ENCODE results near the gene JMJD1C.

JMJD1C gene

DNA sequence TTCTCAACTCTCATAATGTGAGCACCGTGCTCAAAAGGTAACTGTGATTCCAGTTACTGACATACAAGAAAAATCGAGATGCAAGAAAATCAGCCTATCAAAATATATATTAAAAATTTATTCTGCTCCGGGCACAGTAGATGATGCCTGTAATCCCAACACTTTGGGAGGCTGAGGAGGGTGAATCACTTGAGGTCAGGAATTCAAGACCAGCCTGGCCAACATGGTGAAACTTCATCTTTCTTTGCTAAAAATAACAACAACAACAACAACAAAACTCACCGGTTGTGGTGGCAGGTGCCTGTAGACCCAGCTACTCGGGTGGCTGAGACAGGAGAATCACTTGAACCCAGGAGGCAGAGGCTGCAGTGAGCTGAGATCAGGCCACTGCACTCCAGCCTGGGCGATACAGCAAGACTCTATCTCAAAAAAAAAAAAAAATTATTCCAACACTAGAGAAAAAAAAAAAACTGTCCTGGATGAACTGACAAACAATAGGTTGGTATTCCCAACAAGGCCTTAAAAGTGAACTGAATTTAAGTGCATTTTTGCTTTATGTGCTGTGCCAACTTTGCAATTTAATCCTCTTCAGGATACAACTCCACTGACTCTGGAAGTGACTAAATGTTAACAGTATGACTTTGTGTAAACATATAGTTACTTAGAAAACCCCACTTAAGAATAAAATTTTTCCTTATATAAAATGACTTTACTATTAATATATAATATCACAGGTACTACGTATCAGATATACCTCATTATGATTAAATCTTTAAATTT is 51.1 kb downstream of the JMJD1C start:
- Histone ChIP-seq H3K9ac (ENCODE audit: low read length) (no peak overlapping the region), H3K4me3 (ENCODE audit: low read length) (no peak overlapping the region), H3K27me3 (replicated peaks; ENCODE audit: control insufficient read depth, insufficient read depth, low read length) (no peaks in the 10 kb centered on the region), H3K36me3 (ENCODE audit: control insufficient read depth, insufficient read depth, low read length, severe bottlenecking) (no peaks in the 10 kb centered on the region), H3K4me1 (ENCODE audit: control insufficient read depth, insufficient read depth, low read length) (peaks cover 40% of the 10 kb centered on the region), H3K9me3 (ENCODE audit: control insufficient read depth, low read length) (no peaks in the 10 kb centered on the region)
- peak; percentile 60 for DNase-seq (ENCODE audit: low read depth)

DNA sequence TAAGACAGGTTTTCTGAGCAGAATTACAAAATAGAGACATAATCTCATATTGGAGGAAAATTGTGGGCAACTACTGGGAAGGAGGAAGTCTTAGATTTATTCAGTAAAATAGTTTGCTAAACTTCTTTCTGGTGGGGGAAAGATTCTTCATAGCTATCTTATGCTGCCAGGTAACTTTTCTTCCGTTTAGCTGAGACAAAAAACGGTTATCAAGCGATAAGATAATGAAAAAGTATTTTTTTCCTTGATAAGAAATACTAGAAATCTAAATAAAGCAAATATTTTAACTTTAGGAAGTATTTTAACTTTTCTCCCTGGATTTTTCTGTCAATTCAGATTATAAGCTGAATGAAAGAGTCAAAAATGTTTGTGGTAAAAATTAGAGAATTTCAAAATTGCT is 52.3 kb downstream of the JMJD1C start:
- no peaks in the 10 kb centered on the region for H3K9me3 ChIP-seq (ENCODE audit: control insufficient read depth, low read length)
- no peak overlapping the region for H3K4me3 ChIP-seq (ENCODE audit: low read length)
- no peak for DNase-seq (ENCODE audit: low read depth)
- H3K27me3 ChIP-seq (replicated peaks; ENCODE audit: control insufficient read depth, insufficient read depth, low read length) = no peaks in the 10 kb centered on the region
- H3K36me3 ChIP-seq (ENCODE audit: control insufficient read depth, insufficient read depth, low read length, severe bottlenecking) = no peaks in the 10 kb centered on the region
- H3K9ac ChIP-seq (ENCODE audit: low read length) = no peak overlapping the region
- H3K4me1 ChIP-seq (ENCODE audit: control insufficient read depth, insufficient read depth, low read length) = peaks cover 47% of the 10 kb centered on the region

- no peak overlapping the region for H3K4me3 ChIP-seq (ENCODE audit: low read length)
- H3K36me3 ChIP-seq (ENCODE audit: control insufficient read depth, insufficient read depth, low read length, severe bottlenecking) = no peaks in the 10 kb centered on the region
- H3K9ac ChIP-seq (ENCODE audit: low read length) = peak overlapping the region; percentile 20
- DNase-seq (ENCODE audit: low read depth) = no peak
- H3K27me3 ChIP-seq (replicated peaks; ENCODE audit: control insufficient read depth, insufficient read depth, low read length) = no peaks in the 10 kb centered on the region
- peaks cover 47% of the 10 kb centered on the region for H3K4me1 ChIP-seq (ENCODE audit: control insufficient read depth, insufficient read depth, low read length)
- no peaks in the 10 kb centered on the region for H3K9me3 ChIP-seq (ENCODE audit: control insufficient read depth, low read length)
Observed at GRCh38 chr10:63412304-63412703, 53.5 kb downstream of the JMJD1C start.

- Histone ChIP-seq H3K4me3 (ENCODE audit: low read length) (no peak overlapping the region), H3K9me3 (ENCODE audit: control insufficient read depth, low read length) (no peaks in the 10 kb centered on the region), H3K9ac (ENCODE audit: low read length) (no peak overlapping the region), H3K36me3 (ENCODE audit: control insufficient read depth, insufficient read depth, low read length, severe bottlenecking) (no peaks in the 10 kb centered on the region), H3K27me3 (replicated peaks; ENCODE audit: control insufficient read depth, insufficient read depth, low read length) (no peaks in the 10 kb centered on the region), H3K4me1 (ENCODE audit: control insufficient read depth, insufficient read depth, low read length) (peaks cover 30% of the 10 kb centered on the region)
- no peak for DNase-seq (ENCODE audit: low read depth)
Observed at GRCh38 chr10:63410633-63411032, 55.1 kb downstream of the JMJD1C start.

DNA sequence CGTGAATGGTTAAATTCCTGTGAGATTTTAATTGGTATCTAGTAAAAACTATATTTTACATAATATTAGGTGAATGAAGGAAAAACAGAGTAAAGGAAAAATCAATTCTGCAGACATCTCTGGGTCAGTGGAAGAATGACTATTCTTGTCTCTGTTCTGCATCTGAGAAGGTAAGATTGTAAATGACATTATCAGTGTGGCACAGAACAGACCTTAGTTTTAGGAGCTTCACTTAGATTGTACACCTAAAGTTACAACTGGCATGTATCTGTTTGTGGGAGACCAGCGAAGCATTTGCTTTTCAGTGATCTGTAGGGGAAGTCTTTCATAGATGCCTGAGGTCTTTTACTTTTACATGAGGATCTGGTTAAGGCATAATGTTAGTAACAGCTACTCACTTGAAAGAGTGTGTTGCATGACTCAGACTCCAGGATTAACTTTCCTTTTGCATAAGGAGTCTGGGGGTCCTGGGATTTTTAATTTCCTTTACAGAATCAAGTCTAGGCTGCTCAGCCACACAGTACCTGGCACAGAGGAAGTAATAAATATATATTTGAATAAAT is 56.2 kb downstream of the JMJD1C start:
- H3K9me3 ChIP-seq (ENCODE audit: control insufficient read depth, low read length) = no peaks in the 10 kb centered on the region

DNA sequence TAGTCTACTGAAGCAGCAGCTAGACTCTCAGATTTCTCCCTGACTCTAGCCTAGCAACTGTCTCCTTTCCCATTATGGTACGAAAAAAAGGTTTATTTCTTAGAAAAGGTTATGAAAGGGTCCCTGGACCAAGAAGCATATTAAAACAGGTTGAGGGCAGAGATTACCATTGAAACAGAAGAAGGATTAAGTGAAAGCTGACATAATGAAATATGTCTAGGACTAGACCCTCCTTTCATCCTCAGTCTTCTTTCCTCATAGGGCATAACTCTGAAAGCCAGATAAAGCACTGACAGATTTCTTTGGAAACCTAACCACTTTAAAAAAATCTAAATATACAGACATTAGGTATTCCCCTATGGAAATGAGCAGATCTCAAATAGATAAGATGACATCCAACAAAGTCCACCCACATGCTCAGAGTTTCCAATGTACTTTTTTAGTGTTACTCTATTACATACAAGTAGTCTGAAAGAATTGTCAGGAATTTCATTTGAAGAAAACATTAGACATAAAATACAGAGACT is 58.6 kb downstream of the JMJD1C start:
- Histone ChIP-seq H3K4me1 (ENCODE audit: control insufficient read depth, insufficient read depth, low read length) (peaks cover 11% of the 10 kb centered on the region), H3K27me3 (replicated peaks; ENCODE audit: control insufficient read depth, insufficient read depth, low read length) (no peaks in the 10 kb centered on the region), H3K36me3 (ENCODE audit: control insufficient read depth, insufficient read depth, low read length, severe bottlenecking) (no peaks in the 10 kb centered on the region), H3K9me3 (ENCODE audit: control insufficient read depth, low read length) (no peaks in the 10 kb centered on the region), H3K9ac (ENCODE audit: low read length) (no peak overlapping the region), H3K4me3 (ENCODE audit: low read length) (no peak overlapping the region)
- DNase-seq (ENCODE audit: low read depth) = no peak

More for the DNA sequence above, 56.2 kb downstream of the JMJD1C start:
- peak; percentile 75 for DNase-seq (ENCODE audit: low read depth)
- H3K27me3 ChIP-seq (replicated peaks; ENCODE audit: control insufficient read depth, insufficient read depth, low read length) = no peaks in the 10 kb centered on the region
- no peak overlapping the region for H3K4me3 ChIP-seq (ENCODE audit: low read length)
- H3K4me1 ChIP-seq (ENCODE audit: control insufficient read depth, insufficient read depth, low read length) = peaks cover 19% of the 10 kb centered on the region
- H3K9ac ChIP-seq (ENCODE audit: low read length) = no peak overlapping the region
- no peaks in the 10 kb centered on the region for H3K36me3 ChIP-seq (ENCODE audit: control insufficient read depth, insufficient read depth, low read length, severe bottlenecking)

GRCh38 chr10:63396133-63396761 is 69.5 kb downstream of the JMJD1C start:
- no peak for DNase-seq (ENCODE audit: low read depth)
- H3K36me3 ChIP-seq (ENCODE audit: control insufficient read depth, insufficient read depth, low read length, severe bottlenecking) = no peaks in the 10 kb centered on the region
- peak overlapping the region; percentile 67 for H3K9ac ChIP-seq (ENCODE audit: low read length)
- H3K9me3 ChIP-seq (ENCODE audit: control insufficient read depth, low read length) = no peaks in the 10 kb centered on the region
- peak overlapping the region; percentile 76 for H3K4me3 ChIP-seq (ENCODE audit: low read length)
- H3K4me1 ChIP-seq (ENCODE audit: control insufficient read depth, insufficient read depth, low read length) = peaks cover 19% of the 10 kb centered on the region
- no peaks in the 10 kb centered on the region for H3K27me3 ChIP-seq (replicated peaks; ENCODE audit: control insufficient read depth, insufficient read depth, low read length)

DNA sequence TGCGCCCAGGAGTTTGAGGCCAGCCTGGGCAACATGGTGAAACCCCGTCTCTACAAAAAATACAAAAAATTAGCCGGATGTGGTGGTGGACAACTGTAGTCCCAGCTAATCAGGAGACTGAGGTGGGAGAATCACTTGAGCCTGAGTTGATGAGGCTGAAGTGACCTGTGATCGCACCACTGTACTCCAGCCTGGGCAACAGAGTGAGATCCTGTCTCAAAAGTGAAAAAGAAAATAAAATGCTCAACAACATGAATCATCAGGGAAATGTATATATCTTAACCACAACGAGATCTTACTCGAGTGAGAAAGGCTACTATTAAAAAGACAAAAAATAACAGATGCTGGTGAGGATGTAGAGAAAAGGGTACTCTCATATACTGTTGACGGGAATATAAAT is 72.7 kb downstream of the JMJD1C start:
- Histone ChIP-seq H3K9ac (ENCODE audit: low read length) (no peak overlapping the region), H3K9me3 (ENCODE audit: control insufficient read depth, low read length) (no peaks in the 10 kb centered on the region), H3K4me1 (ENCODE audit: control insufficient read depth, insufficient read depth, low read length) (peaks cover 19% of the 10 kb centered on the region), H3K4me3 (ENCODE audit: low read length) (no peak overlapping the region), H3K36me3 (ENCODE audit: control insufficient read depth, insufficient read depth, low read length, severe bottlenecking) (no peaks in the 10 kb centered on the region), H3K27me3 (replicated peaks; ENCODE audit: control insufficient read depth, insufficient read depth, low read length) (no peaks in the 10 kb centered on the region)
- no peak for DNase-seq (ENCODE audit: low read depth)

DNA sequence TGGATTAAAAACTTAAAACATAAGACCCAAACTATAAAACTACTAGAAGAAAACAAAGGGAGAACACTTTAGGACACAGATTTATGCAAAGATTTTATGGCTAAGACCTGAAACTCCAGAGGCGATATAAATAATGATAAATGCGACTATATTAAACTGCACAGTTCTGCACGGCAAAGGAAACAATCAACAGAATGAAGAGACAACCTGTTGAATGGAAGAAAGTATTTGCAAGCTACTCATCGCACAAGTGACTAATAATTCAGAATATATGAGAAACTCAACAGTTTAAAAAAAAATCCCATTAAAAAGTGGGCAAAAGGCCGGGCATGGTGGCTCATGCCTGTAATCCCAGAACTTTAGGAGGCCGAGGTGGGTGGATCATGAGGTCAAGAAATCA is 73.6 kb downstream of the JMJD1C start:
- H3K9me3 ChIP-seq (ENCODE audit: control insufficient read depth, low read length) = no peaks in the 10 kb centered on the region
- H3K36me3 ChIP-seq (ENCODE audit: control insufficient read depth, insufficient read depth, low read length, severe bottlenecking) = no peaks in the 10 kb centered on the region
- H3K4me1 ChIP-seq (ENCODE audit: control insufficient read depth, insufficient read depth, low read length) = peaks cover 19% of the 10 kb centered on the region
- H3K27me3 ChIP-seq (replicated peaks; ENCODE audit: control insufficient read depth, insufficient read depth, low read length) = no peaks in the 10 kb centered on the region
- peak overlapping the region; percentile 22 for H3K9ac ChIP-seq (ENCODE audit: low read length)
- no peak for DNase-seq (ENCODE audit: low read depth)
- H3K4me3 ChIP-seq (ENCODE audit: low read length) = no peak overlapping the region

DNA sequence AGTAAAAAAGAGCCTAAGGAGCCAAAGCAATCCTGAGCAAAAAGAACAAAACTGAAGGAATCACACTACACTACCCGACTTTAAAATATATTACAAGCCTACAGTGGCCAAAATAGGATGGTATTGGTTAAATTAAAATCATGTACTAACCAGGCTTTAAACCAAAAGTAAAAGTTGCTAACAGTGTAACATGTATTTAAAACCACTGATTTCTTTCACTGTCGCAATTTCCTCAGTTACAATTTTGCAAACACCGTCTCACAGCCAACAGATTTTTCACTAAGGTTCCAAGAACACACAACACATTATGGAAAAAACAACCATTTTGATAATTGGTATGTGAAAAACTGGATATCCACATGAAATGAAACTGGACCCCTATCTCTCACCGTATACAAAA is 74.0 kb downstream of the JMJD1C start:
- Histone ChIP-seq H3K27me3 (replicated peaks; ENCODE audit: control insufficient read depth, insufficient read depth, low read length) (no peaks in the 10 kb centered on the region), H3K36me3 (ENCODE audit: control insufficient read depth, insufficient read depth, low read length, severe bottlenecking) (no peaks in the 10 kb centered on the region), H3K4me3 (ENCODE audit: low read length) (peak overlapping the region; percentile 64), H3K9ac (ENCODE audit: low read length) (peak overlapping the region; percentile 22), H3K9me3 (ENCODE audit: control insufficient read depth, low read length) (no peaks in the 10 kb centered on the region), H3K4me1 (ENCODE audit: control insufficient read depth, insufficient read depth, low read length) (peaks cover 19% of the 10 kb centered on the region)
- DNase-seq (ENCODE audit: low read depth) = no peak

DNA sequence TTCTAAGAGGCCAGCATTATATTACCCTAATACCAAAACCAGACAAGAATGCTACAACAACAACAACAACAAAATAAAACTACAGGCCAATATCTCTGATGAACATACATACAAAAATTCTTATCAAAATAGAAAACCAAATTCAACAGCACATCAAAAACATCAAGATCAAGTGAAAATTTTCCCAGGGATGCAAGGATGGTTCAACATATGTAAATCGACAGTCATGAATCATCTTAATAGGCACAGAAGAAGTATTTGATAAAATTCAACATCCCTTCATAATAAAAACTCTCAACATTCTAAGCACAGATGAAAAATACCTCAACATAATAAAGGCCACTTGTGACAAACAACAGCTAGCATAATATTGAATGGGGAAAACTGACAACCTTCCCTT is 75.3 kb downstream of the JMJD1C start:
- Histone ChIP-seq H3K9me3 (ENCODE audit: control insufficient read depth, low read length) (no peaks in the 10 kb centered on the region), H3K4me1 (ENCODE audit: control insufficient read depth, insufficient read depth, low read length) (peaks cover 9% of the 10 kb centered on the region), H3K4me3 (ENCODE audit: low read length) (no peak overlapping the region), H3K36me3 (ENCODE audit: control insufficient read depth, insufficient read depth, low read length, severe bottlenecking) (no peaks in the 10 kb centered on the region), H3K27me3 (replicated peaks; ENCODE audit: control insufficient read depth, insufficient read depth, low read length) (no peaks in the 10 kb centered on the region), H3K9ac (ENCODE audit: low read length) (no peak overlapping the region)
- DNase-seq (ENCODE audit: low read depth) = no peak

Measured in adipocyte (in vitro differentiated cells).